Amygdala (tissue), 56 donors: ENCODE data around the gene NPC1.
"Not testable (repeated sequence)": the region's sequence is repeated elsewhere in the genome, so short reads cannot be mapped to it uniquely, and the experiment has no call there.

Experiments
- DNase-seq, 56 donors: peaks; one replicate each; lab custom pipeline; 2025; lab: John Stamatoyannopoulos, UW

The NPC1 gene

GRCh38 chr18:23498117-23498516 is 88.2 kb downstream of the NPC1 start:
- DNase-seq, result no peak

GRCh38 chr18:23495723-23496440 is 90.4 kb downstream of the NPC1 start:
- DNase-seq, result no peak

GRCh38 chr18:23494992-23495391 is 91.3 kb downstream of the NPC1 start:
- no peak for DNase-seq

- DNase-seq, result no peak
Measured at GRCh38 chr18:23493654-23494053, 92.7 kb downstream of the NPC1 start.

- DNase-seq, result not testable (repeated sequence)
Measured at GRCh38 chr18:23489586-23489985, 96.7 kb downstream of the NPC1 start.

GRCh38 chr18:23487738-23488570 is 98.4 kb downstream of the NPC1 start:
- DNase-seq, result no peak

- DNase-seq, result no peak
Measured at GRCh38 chr18:23485386-23485785, 100.9 kb downstream of the NPC1 start.

- no peak for DNase-seq
Measured at GRCh38 chr18:23484561-23485182, 101.6 kb downstream of the NPC1 start.
